ENCODE measurements around the gene ENTPD7.

- TF ChIP-seq CTCF (IDR thresholded peaks at IDR 0.05) (no peak), POLR2AphosphoS5 (IDR thresholded peaks at IDR 0.05) (no peak), EP300 (IDR thresholded peaks at IDR 0.05) (no peak)
These were observed 83.4 kb downstream of the ENTPD7 start for GRCh38 chr10:99742701-99743100.

Data from upper lobe of left lung (tissue), 4 donors.